PFSK-1 (cell line): ENCODE data around the gene ADAMTS2.

Experiments used
- FOXP2 ChIP-seq: optimal IDR thresholded peaks from 2 replicates; pipeline ENCODE3; 2011; ENCODE audit warnings: borderline replicate concordance, control low read depth, inconsistent platforms; ENCODE audit not compliant: insufficient read depth; ENCODE audit errors: extremely low read length, extremely low read depth
- POLR2AphosphoS5 ChIP-seq: IDR thresholded peaks from 2 replicates; pipeline ENCODE4 v1.6.1; 2012; ENCODE audit warnings: low read depth, mild to moderate bottlenecking, control low read depth, low read length, moderate library complexity
- SIN3A ChIP-seq: IDR thresholded peaks from 2 replicates; pipeline ENCODE4 v1.6.1; 2012; ENCODE audit warnings: mild to moderate bottlenecking, low read length, moderate library complexity, borderline replicate concordance; ENCODE audit not compliant: insufficient read depth
- TAF1 ChIP-seq: IDR thresholded peaks from 2 replicates; pipeline ENCODE4 v1.6.1; 2012; ENCODE audit warnings: low read length, control low read depth, borderline replicate concordance; ENCODE audit not compliant: insufficient read depth
- TF ChIP-seq, protein P1 (sequence below), 2 experiments: IDR thresholded peaks; 2 replicates each; pipeline versions ENCODE4 v1.6.1 to v1.8.0; 2011 to 2012; ENCODE audit warnings: low read depth in 2 of 2, low read length in 2 of 2, control low read depth in 1 of 2, inconsistent platforms in 1 of 2, mild to moderate bottlenecking in 1 of 2, moderate library complexity in 1 of 2; ENCODE audit not compliant: insufficient read depth in 1 of 2

The ADAMTS2 gene

DNA sequence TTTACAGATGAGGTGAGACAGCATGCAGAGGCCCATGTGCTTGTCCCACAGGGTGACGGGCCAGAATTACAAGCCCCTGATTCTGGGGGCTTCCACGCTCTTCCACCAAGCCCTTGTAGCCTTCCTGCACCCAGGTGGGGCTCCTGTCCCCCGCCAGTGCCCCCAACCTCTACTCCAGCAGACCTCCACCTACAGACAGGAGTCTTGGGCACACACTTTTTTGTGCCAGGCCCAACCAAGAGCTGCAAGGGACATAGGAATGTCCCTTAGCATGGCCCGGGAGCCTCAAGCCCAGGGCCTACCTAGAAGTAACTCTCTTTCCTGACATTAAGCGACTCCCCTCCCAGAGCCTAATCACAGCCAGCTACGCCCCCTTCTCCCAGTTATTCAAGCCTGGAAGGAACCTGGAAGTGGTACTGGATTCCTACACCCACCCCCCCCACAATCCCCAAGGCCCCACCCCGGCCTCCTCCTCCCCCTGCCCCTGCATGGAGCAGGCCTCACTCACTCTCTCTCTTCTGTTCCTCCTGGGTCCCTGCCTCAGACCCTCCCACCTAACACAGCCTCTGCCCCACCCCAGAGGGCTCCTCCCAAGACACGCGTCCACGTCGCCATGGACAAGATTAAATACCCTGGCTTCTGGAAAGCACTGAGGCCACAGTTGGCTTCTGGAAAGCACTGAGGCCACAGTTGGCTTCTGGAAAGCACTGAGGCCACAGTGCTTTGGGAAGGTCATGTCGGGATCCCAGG is 30.5 kb downstream of the ADAMTS2 start:
- TF ChIP-seq POLR2AphosphoS5 (no peak), SIN3A (no peak), TAF1 (no peak), FOXP2 (no peak)
- TF ChIP-seq, protein P1, sequence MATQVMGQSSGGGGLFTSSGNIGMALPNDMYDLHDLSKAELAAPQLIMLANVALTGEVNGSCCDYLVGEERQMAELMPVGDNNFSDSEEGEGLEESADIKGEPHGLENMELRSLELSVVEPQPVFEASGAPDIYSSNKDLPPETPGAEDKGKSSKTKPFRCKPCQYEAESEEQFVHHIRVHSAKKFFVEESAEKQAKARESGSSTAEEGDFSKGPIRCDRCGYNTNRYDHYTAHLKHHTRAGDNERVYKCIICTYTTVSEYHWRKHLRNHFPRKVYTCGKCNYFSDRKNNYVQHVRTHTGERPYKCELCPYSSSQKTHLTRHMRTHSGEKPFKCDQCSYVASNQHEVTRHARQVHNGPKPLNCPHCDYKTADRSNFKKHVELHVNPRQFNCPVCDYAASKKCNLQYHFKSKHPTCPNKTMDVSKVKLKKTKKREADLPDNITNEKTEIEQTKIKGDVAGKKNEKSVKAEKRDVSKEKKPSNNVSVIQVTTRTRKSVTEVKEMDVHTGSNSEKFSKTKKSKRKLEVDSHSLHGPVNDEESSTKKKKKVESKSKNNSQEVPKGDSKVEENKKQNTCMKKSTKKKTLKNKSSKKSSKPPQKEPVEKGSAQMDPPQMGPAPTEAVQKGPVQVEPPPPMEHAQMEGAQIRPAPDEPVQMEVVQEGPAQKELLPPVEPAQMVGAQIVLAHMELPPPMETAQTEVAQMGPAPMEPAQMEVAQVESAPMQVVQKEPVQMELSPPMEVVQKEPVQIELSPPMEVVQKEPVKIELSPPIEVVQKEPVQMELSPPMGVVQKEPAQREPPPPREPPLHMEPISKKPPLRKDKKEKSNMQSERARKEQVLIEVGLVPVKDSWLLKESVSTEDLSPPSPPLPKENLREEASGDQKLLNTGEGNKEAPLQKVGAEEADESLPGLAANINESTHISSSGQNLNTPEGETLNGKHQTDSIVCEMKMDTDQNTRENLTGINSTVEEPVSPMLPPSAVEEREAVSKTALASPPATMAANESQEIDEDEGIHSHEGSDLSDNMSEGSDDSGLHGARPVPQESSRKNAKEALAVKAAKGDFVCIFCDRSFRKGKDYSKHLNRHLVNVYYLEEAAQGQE (IDR thresholded peaks at IDR 0.05; ENCODE audit: insufficient read depth in 1 of 2, low read depth in 2 of 2, low read length in 2 of 2): no peak

DNA sequence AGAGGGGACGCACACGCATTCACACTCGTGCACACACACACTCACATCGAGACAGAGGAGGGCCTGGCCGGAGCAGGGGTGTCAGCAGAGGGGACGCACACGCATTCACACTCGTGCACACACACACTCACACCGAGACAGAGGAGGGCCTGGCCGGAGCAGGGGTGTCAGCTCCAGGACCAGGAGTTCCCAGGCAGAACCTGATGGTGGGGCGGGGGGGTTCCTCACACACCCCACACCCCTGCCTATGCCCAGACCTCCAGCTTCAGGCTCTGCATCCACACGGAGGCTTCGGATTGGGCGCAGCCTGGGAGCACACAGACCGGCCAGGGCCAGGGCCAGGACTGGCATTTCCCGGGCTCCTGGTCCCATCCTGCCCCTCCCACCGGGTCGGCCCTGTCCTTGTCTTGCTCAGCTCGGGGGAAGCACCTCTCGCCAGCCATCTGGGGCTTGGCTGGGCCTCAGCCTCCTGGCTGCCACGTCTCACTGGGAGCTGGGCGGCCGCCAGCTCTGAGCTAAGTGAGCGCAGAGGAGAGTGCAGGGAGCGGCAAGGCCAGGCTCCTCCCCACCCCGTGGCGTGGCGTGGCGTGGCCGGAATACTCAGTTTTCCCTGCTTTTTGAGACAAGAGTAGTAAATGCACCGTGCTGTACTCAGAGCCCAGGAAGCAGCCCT is 31.3 kb downstream of the ADAMTS2 start:
- no peak for TF ChIP-seq POLR2AphosphoS5
- TF ChIP-seq, protein P1 (IDR thresholded peaks at IDR 0.05; ENCODE audit: insufficient read depth in 1 of 2, low read depth in 2 of 2, low read length in 2 of 2): no peak
- TF ChIP-seq FOXP2: no peak
- TF ChIP-seq TAF1: no peak
- no peak for TF ChIP-seq SIN3A

DNA sequence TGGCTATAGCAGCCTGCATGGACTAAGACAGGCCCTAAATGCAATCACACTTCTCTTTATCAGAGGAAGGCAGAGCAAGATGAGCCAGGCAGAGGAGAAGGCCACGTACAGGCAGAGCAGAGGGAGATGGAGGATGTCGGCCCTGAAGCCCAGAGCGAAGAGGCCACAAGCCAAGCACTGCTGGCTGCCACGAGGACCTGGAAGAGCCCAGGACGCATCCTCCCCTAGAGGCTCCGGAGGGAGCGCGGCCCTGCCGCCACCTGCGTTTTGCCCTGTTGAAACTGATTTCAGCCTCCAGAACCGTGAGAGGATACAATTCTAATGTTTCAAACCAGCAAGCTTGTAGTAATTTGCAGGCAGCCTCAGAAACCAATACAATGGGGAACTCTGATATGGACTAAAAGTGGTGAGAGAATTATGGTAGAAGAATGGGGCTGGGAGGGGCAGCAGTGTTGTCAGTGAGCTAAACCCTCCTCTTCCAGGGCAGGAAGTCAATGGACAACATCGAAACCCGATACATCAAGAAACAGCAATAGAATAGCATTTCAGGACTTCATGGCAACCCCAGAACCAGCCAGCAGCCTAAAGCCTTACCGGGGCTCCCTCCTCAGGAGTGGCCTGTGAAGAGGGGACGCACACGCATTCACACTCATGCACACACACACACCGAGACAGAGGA is 32.6 kb downstream of the ADAMTS2 start:
- TF ChIP-seq POLR2AphosphoS5: no peak
- TF ChIP-seq FOXP2: no peak

DNA sequence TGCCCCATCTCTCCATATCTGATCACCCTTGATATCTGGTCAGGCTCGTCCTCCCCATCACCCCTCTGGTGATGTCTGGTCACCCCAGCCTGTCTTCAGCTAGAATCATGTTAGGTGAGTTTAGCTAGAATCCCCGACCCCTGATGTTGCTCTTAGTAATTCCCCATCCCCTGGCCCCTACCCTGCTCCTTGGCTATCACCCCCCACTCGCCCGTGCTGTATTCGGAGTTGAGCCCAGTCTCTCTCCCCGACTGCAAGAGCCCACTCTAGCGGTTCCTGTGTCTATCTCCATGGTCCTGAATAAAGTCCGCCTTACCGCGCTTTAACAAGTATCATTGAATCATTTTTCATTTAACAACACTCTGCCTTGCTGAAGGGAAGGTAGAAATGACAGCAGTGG is 33.7 kb downstream of the ADAMTS2 start:
- no peak for TF ChIP-seq SIN3A

DNA sequence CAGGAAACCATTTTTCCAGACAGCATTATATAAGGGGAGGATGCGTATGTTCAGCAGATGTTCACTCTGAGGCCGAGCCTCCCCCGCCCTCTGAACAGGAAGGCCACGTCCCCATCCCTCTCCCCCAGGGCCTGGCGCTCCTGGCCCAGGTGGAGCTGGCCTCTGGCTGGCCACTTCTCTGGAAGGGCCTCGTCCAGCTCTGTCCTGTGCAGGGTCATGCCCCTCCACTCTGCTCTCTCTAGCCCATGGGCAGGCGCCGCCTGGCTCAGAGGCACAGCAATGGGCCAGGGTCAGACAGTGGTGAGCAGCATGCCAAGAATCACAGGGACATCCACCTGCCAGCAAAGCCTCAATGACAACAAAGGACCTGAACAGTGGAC is 34.2 kb downstream of the ADAMTS2 start:
- TF ChIP-seq TAF1 (no peak), FOXP2 (no peak), POLR2AphosphoS5 (no peak), SIN3A (no peak)
- TF ChIP-seq, protein P1 (IDR thresholded peaks at IDR 0.05; ENCODE audit: insufficient read depth in 1 of 2, low read depth in 2 of 2, low read length in 2 of 2): no peak
